Ovary (tissue), 9 donors: Measurements from ENCODE around the gene BCS1L. TPM values are rescaled to one million over a fixed set of nuclear protein-coding genes. Genes with fewer than 3 reads are reported as not detected.
A peak's percentile ranks its signal among the peaks of the same experiment; 100 is the strongest.

Source experiments
- DNase-seq, 5 donors: peaks; one replicate each; pipeline ENCODE4 v3.0.0-alpha.2; 2019 to 2020
- H3K27ac ChIP-seq, 2 donors: fragments of 200-600 bp; one replicate each; pipeline versions ENCODE4 v1.5.1 to v1.8.0; 2019 to 2022
- H3K27me3 ChIP-seq: fragments of 200-600 bp; one replicate; pipeline ENCODE4 v1.8.0; 2022
- H3K36me3 ChIP-seq: fragments of 200-600 bp; sonication (generic); one replicate; pipeline ENCODE4 v1.5.1; 2019
- H3K4me1 ChIP-seq: one replicate; pipeline ENCODE4 v1.8.1; 2013; ENCODE audit warnings: mild to moderate bottlenecking, moderate library complexity; ENCODE audit not compliant: insufficient read depth
- H3K4me3 ChIP-seq: fragments of 200-600 bp; sonication (generic); one replicate; pipeline ENCODE4 v1.5.1; 2017
- H3K9me3 ChIP-seq, 2 donors: fragments of 200-600 bp in 1 of 2; sonication (generic) in 1 of 2; one replicate each; pipeline versions ENCODE4 v1.5.1 to v1.8.1; 2013 to 2019; ENCODE audit warnings: mild to moderate bottlenecking in 1 of 2, moderate library complexity in 1 of 2
- EP300 ChIP-seq: sonication (generic); formaldehyde crosslinking; IDR thresholded peaks from one replicate; pipeline ENCODE4 v1.6.1; 2017; ENCODE audit warnings: antibody characterized with exemption
- POLR2A ChIP-seq: fragments of 450-650 bp; IDR thresholded peaks from one replicate; pipeline ENCODE4 v1.6.1; 2017; ENCODE audit warnings: antibody characterized with exemption, mild to moderate bottlenecking, moderate library complexity
- WGBS, 3 donors: extraction: QIAGEN DNeasy Blood & Tissue Kit in 1 of 3; methylation state at CpG; one replicate each; pipeline versions ENCODE4 v1.1.5 to v1.1.7; 2013 to 2017; 5-methylcytosine and 5-hydroxymethylcytosine counted together
- intact Hi-C, 4 donors: fragments of 100-400 bp; cut with DNase I; formaldehyde crosslinking; loops; one replicate each; pipeline versions ENCODE4 v1.11.0 to v1.15.1; 2022 to 2023
- polyA plus RNA-seq, 2 donors: library from polyadenylated mRNA; stranded (reverse); fragments of 200-250 nt in 1 of 2; fragments of 350-450 nt in 1 of 2; fragmentation: Illumina TruSeq in 1 of 2; extraction: RNeasy Lipid Tissue Mini Kit (QIAGEN cat#74804) in 1 of 2; gene quantifications; one replicate each; pipeline ENCODE4 v1.2.3, GENCODE V29; 2013 to 2014
- total RNA-seq, 7 donors: library from RNA; depleted of rRNA in 2 of 7; stranded (reverse); fragments of >200 nt in 2 of 7; fragmentation: NEBNext Ultra II Directional in 3 of 7; extraction: Animal tissue kit (Norgen Biotek cat#: 25700) in 3 of 7; gene quantifications; one replicate each; pipeline versions ENCODE4 v1.1.0 to v1.2.4, GENCODE V29; 2016 to 2023
- TF ChIP-seq, protein P1 (sequence below), 3 donors: fragments of 450-650 bp in 2 of 3; fragments of 200-600 bp in 1 of 3; IDR thresholded peaks; one replicate each; pipeline versions ENCODE4 v1.5.1 to v1.8.0; 2016 to 2022; ENCODE audit warnings: antibody characterized with exemption in 3 of 3, mild to moderate bottlenecking in 1 of 3
- donor health status: DM: no; HTN: no; CAD: no; lungs with moderate emphysema.
- donor health status: DM: no; HTN: no; CAD: no.
- donor health status: Bipolar disorder and iron deficiency.
- donor health status: DM: yes; HTN: yes; CAD: no.
- donor health status: DM: no; HTN: no; CAD: no.
- donor health status: DM: yes; HTN: yes; CAD: no.

BCS1L gene
- total and polyA plus RNA-seq, 9 donors: 14.7 to 45.2 (median 34.4) TPM

DNA sequence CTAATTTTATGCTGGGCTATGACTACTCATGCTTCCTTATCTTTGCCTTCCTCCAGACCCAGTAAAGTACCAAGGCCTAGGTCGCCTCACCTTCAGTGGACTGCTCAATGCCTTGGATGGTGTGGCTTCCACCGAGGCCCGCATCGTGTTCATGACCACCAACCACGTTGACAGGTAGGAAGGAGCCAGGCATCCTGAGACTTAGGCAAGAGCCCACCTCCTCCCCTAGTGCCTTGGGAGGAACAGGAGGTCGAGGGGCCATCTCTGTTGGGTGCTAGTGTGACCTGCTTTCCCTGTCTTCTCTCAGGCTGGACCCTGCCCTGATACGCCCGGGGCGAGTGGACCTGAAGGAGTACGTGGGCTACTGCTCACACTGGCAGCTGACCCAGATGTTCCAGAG lies 3.3 kb downstream of the BCS1L start:
- Histone ChIP-seq H3K36me3 (no peaks in the 10 kb centered on the region), H3K4me1 (peaks cover 7% of the 10 kb centered on the region), H3K9me3 (no peaks in the 10 kb centered on the region), H3K27ac (no peak overlapping the region), H3K4me3 (no peak overlapping the region), H3K27me3 (no peaks in the 10 kb centered on the region)
- 80 to 88% (median 85%) methylated on average over 10 of the region's 10 CpGs for WGBS, 3 donors
- DNase-seq: no peak
- TF ChIP-seq POLR2A (no peak), EP300 (no peak)
- TF ChIP-seq, protein P1, sequence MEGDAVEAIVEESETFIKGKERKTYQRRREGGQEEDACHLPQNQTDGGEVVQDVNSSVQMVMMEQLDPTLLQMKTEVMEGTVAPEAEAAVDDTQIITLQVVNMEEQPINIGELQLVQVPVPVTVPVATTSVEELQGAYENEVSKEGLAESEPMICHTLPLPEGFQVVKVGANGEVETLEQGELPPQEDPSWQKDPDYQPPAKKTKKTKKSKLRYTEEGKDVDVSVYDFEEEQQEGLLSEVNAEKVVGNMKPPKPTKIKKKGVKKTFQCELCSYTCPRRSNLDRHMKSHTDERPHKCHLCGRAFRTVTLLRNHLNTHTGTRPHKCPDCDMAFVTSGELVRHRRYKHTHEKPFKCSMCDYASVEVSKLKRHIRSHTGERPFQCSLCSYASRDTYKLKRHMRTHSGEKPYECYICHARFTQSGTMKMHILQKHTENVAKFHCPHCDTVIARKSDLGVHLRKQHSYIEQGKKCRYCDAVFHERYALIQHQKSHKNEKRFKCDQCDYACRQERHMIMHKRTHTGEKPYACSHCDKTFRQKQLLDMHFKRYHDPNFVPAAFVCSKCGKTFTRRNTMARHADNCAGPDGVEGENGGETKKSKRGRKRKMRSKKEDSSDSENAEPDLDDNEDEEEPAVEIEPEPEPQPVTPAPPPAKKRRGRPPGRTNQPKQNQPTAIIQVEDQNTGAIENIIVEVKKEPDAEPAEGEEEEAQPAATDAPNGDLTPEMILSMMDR (IDR thresholded peaks at IDR 0.05): no peak
- intact Hi-C loops: no loop called here

DNA sequence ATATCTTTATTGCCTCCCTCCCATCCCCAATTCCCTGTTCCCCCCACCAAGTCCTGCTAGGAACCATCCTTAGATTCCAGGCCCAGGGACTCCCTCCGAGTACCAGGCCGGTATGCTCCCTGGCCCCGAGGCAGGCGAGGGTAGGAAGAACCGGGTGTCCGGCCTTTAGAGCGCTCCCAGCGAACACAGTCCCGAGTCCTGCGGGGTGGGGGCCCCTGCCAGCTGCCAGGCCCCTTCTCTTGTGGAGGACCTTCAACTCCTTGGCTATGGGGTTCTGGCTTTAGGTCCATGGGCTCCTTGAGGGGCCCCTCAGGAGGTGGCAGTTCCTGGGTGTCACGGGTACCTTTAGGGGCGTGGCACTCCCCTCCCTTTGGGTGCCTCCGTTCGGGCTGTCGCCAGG lies 4.4 kb downstream of the BCS1L start:
- TF ChIP-seq, protein P1 (IDR thresholded peaks at IDR 0.05): no peak
- TF ChIP-seq POLR2A (no peak), EP300 (no peak)
- Histone ChIP-seq H3K9me3 (no peaks in the 10 kb centered on the region), H3K36me3 (no peaks in the 10 kb centered on the region), H3K4me3 (no peak overlapping the region), H3K27ac (no peak overlapping the region), H3K4me1 (peaks cover 4% of the 10 kb centered on the region), H3K27me3 (no peaks in the 10 kb centered on the region)
- DNase-seq: no peak
- intact Hi-C loops: no loop called here
- 80 to 87% (median 81%) methylated on average over 15 of the region's 15 CpGs for WGBS, 3 donors

DNA sequence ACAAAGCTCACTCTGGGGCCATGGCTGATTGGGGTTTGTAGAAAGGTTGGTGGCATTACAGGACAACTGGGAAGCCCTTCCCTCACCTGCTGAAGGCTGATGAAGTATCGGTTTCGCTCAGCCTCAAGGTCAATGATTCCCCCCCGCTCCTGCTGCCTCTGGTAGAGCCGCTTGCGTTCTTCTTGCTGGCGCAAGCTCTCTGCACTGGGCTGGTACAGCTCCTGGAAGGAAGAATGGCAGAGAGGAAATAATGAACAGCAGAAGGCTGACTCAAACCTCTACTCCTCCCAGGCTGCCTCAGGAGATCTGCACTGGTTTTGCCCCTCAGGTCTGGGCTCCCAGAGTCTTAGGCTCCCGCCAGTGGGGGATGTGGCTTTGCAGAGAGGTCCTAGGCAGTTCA lies 5.2 kb downstream of the BCS1L start:
- no peaks in the 10 kb centered on the region for H3K36me3 ChIP-seq
- H3K4me3 ChIP-seq: no peak overlapping the region
- no peaks in the 10 kb centered on the region for H3K9me3 ChIP-seq
- intact Hi-C loops: no loop called here
- 75 to 82% (median 82%) methylated on average over 7 of the region's 7 CpGs for WGBS, 3 donors
- H3K4me1 ChIP-seq: peaks cover 4% of the 10 kb centered on the region
- TF ChIP-seq, protein P1 (IDR thresholded peaks at IDR 0.05): no peak
- TF ChIP-seq EP300 (no peak), POLR2A (no peak)
- DNase-seq: no peak
- no peaks in the 10 kb centered on the region for H3K27me3 ChIP-seq
- no peak overlapping the region for H3K27ac ChIP-seq

DNA sequence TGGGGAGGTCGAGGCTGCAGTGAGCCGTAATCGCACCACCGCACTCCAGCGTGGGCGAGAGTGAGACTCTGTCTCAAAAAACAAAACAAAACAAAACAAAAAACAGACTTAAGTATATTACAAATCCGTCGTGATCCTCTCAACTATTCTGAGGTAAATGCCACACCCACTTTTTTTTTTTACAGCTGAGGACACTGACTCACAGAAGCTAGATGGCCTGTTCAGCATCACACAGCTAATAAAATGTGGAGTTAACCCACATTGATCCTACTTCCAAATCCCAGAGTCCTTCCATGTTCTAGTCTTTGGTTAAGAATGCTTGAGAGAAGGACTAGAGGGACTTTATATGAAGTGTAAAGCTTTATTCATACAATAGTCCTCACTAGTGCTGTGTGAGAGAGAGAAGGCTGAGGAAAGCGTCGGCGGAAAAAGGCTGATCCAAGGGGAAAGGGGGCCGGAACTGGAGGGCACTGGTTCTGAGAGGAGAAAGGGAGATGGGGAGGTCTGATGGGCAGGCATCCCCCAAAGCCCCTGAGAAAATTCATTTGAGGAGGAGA lies 11.7 kb downstream of the BCS1L start:
- Histone ChIP-seq H3K27me3 (no peaks in the 10 kb centered on the region), H3K27ac (peak overlapping the region in 1 of 2 donors; percentile 57), H3K9me3 (no peaks in the 10 kb centered on the region), H3K4me3 (peak overlapping the region; percentile 82), H3K36me3 (no peaks in the 10 kb centered on the region), H3K4me1 (peaks cover 5% of the 10 kb centered on the region)
- intact Hi-C loops: no loop called here
- 19 to 29% (median 21%) methylated on average over 12 of the region's 12 CpGs for WGBS, 3 donors
- TF ChIP-seq, protein P1 (IDR thresholded peaks at IDR 0.05): no peak
- no peak for TF ChIP-seq EP300
- no peak for TF ChIP-seq POLR2A
- no peak for DNase-seq
